Middle frontal gyrus (tissue), 1 donor: Measurements from ENCODE around the gene CNGA3.

Experiments
- DNase-seq: peaks from one replicate; pipeline ENCODE4 v3.0.0-alpha.2; 2015; ENCODE audit warnings: low spot score; ENCODE audit errors: extremely low spot score

The CNGA3 gene

GRCh38 chr2:98438190-98439133, 92.2 kb downstream of the CNGA3 start:
- DNase-seq: no peak

DNA sequence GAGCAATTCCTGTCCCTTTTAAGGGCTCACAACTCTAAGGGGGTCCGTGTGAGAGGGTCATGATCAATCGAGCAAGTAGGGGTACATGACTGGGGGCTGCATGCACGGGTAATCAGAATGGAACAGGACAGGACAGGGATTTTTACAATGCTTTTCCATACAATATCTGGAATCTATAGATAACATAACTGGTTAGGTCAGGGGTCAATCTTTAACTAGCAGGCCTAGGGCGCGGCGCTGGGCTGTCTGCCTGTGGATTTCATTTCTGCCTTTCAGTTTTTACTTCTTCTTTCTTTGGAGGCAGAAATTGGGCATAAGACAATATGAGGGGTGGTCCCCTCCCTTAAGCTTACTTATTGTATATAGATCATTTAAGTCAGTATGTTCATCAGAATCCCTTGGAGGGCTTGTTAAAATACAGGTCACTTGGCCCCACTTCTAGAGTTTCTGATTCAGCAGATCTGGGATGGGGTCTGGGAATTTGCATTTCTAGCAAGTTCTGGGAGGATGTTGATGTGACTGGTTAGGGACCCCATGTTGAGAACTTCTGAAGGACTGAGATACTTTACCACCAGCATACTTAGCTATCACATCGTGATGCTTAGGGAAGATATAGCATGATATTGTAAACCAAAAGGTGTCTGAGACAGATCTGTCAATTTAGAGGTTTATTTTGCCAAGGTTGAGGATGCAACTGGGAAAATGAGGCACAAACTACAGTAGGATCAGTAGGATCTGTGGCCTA, 95.6 kb downstream of the CNGA3 start:
- no peak for DNase-seq

- no peak for DNase-seq
Measured at GRCh38 chr2:98442488-98442887, 96.2 kb downstream of the CNGA3 start.

DNA sequence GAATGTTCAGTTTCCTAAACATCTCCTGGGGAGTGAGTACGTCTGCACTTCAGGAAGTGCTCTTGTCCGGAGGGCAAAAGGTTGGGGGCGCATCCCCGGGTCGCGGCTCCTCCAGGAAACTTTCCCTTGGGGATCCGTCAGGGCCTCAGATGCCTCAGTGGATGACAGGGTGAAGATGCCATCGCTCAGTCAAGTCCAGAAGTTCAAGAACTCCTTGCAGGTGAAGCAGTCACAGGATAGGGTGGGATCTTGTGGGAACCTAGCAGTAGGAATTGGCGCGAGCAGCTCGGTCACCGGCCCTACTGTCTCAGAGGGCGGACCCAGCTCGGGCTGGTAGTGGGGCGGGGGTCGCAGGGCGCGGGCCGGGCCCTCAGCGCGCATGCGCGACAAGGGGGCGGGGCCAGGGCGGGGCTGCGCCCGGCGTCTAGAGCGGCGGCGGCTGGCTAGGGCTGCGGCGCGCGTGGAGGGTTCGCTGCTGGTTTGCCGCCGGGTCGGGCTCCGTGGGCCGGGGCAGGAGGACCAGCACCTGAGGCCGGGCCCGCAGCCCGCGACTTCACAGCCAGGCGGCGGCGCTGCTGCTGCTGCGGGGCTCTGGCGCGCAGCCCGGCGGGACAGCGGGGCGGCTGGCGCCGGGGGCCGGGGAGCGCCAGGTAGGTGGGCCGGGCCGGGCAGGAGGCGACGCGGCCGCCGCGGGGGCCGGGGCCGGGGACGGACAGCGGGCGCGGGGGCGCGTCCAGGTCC, 98.3 kb downstream of the CNGA3 start, which contains the start of gene INPP4A:
INPP4A (plus strand) TSS at position 423 of the 741 bp plus-strand sequence. CDS start 75,191 bp downstream, outside the sequence.
- DNase-seq: no peak

DNA sequence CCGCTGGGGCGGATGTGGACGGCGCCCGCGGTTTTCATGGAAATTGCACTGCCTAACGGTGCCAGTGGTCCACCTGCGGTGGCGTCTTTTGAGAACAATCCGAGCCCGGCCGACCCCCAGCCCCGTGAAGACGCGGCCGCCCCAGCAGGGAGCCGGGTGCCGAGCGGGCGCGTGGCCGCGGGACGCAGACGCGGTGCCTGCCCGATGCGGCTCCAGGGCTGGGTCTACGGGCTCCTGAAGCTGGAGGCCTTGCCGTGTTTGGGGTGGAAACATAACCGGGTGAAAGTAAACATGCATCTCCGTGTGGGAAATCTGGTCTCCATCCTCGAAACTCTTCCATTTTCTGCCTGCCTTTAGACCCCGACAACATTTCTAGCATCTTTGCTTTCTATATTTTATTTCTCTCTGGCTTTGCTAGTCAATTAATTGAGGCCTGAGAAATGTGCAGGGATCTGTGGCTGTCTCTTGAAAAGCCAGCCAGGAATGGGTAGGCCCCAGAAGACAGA, 99.0 kb downstream of the CNGA3 start:
- DNase-seq: no peak

- no peak for DNase-seq
Measured at GRCh38 chr2:98445683-98446581, 99.7 kb downstream of the CNGA3 start.

GRCh38 chr2:98446850-98447249, 100.6 kb downstream of the CNGA3 start:
- DNase-seq: no peak
